HepG2 (cell line): ENCODE measurements around the gene R3HDM1. TPM values are rescaled to one million over a fixed set of nuclear protein-coding genes. Genes with fewer than 3 reads are reported as not detected.
A peak's percentile ranks its signal among the peaks of the same experiment; 100 is the strongest.

Experiments
- CHD4 ChIP-seq: fragments of 200-600 bp; sonication (generic); IDR thresholded peaks from 2 replicates; pipeline ENCODE4 v1.7.0; 2017; ENCODE audit warnings: mild to moderate bottlenecking, low read length, borderline replicate concordance
- CREB1 ChIP-seq, 2 experiments: fragments of 450-650 bp in 1 of 2; IDR thresholded peaks; 2 replicates each; pipeline ENCODE4 v1.6.1; 2016 to 2017; ENCODE audit warnings: control low read depth in 1 of 2, mild to moderate bottlenecking in 1 of 2, missing compliant biosample characterization in 1 of 2, missing genetic modification characterization in 1 of 2
- ETS1 ChIP-seq: sonication (generic); formaldehyde crosslinking; IDR thresholded peaks from 2 replicates; pipeline ENCODE4 v1.4.0; 2020; ENCODE audit warnings: missing genetic modification reagents
- HHEX ChIP-seq: IDR thresholded peaks from 2 replicates; pipeline ENCODE4 v1.6.1; 2016; ENCODE audit warnings: control low read depth
- HMGXB4 ChIP-seq, 2 experiments: sonication (generic) in 1 of 2; formaldehyde crosslinking in 1 of 2; IDR thresholded peaks; 2 replicates each; pipeline versions ENCODE4 v1.4.0 to v1.6.1; 2018 to 2020; ENCODE audit warnings: missing genetic modification reagents in 2 of 2, borderline replicate concordance in 1 of 2, low read depth in 1 of 2, mild to moderate bottlenecking in 1 of 2, missing biosample characterization in 1 of 2
- KDM5A ChIP-seq: fragments of 200-600 bp; sonication (generic); IDR thresholded peaks from 2 replicates; pipeline ENCODE4 v1.7.0; 2018; ENCODE audit warnings: antibody characterized with exemption, mild to moderate bottlenecking, low read length, borderline replicate concordance
- MEIS2 ChIP-seq: sonication (generic); formaldehyde crosslinking; IDR thresholded peaks from 2 replicates; pipeline ENCODE4 v1.9.0; 2021; ENCODE audit warnings: mild to moderate bottlenecking, missing genetic modification reagents
- NR2C2 ChIP-seq: sonication (generic); formaldehyde crosslinking; IDR thresholded peaks from 2 replicates; pipeline ENCODE4 v1.4.0; 2020; ENCODE audit warnings: missing genetic modification reagents, mild to moderate bottlenecking, moderate library complexity, borderline replicate concordance
- RNF2 ChIP-seq: fragments of 450-650 bp; conservative IDR thresholded peaks from 2 replicates; pipeline ENCODE4 v1.6.1; 2016; ENCODE audit warnings: low read depth
- XRCC5 ChIP-seq: fragments of 200-400 bp; formaldehyde crosslinking; optimal IDR thresholded peaks from 2 replicates; pipeline ENCODE3; 2017; ENCODE audit warnings: mild to moderate bottlenecking, low read length
- YEATS4 ChIP-seq: sonication (generic); formaldehyde crosslinking; IDR thresholded peaks from 2 replicates; pipeline ENCODE4 v1.4.0; 2020; ENCODE audit warnings: missing genetic modification reagents, borderline replicate concordance
- ZFP41 ChIP-seq: sonication (generic); formaldehyde crosslinking; IDR thresholded peaks from 2 replicates; pipeline ENCODE4 v1.4.0; 2020; ENCODE audit warnings: mild to moderate bottlenecking, missing genetic modification reagents, borderline replicate concordance
- ZIK1 ChIP-seq: sonication (generic); formaldehyde crosslinking; IDR thresholded peaks from 2 replicates; pipeline ENCODE4 v1.5.0; 2020; ENCODE audit warnings: mild to moderate bottlenecking, low read depth, missing genetic modification reagents, borderline replicate concordance
- ZNF256 ChIP-seq: sonication (generic); formaldehyde crosslinking; conservative IDR thresholded peaks from 2 replicates; pipeline ENCODE4 v1.4.0; 2020; ENCODE audit warnings: missing genetic modification reagents
- ZNF292 ChIP-seq: sonication (generic); formaldehyde crosslinking; IDR thresholded peaks from 2 replicates; pipeline ENCODE4 v1.8.1; 2022; ENCODE audit warnings: mild to moderate bottlenecking, low read depth, missing genetic modification reagents, borderline replicate concordance
- ZNF724P ChIP-seq: sonication (generic); formaldehyde crosslinking; IDR thresholded peaks from 2 replicates; pipeline ENCODE4 v1.8.0; 2022; ENCODE audit warnings: missing genetic modification reagents, borderline replicate concordance
- ZSCAN30 ChIP-seq: sonication (generic); formaldehyde crosslinking; IDR thresholded peaks from 2 replicates; pipeline ENCODE4 v1.5.0; 2020; ENCODE audit warnings: mild to moderate bottlenecking, missing genetic modification reagents
- polyA plus RNA-seq, 8 experiments: library from polyadenylated mRNA; depleted of rRNA in 3 of 8; stranded (reverse) in 7 of 8; unstranded in 1 of 8; fragments of >200 nt; fragmentation: Illumina TruSeq in 4 of 8; extraction: Trizol in 4 of 8; gene quantifications; 2 replicates each; pipeline versions ENCODE4 v1.2.1 to v1.2.3, GENCODE V29; 2011 to 2016; ENCODE audit warnings: low read depth in 4 of 8, missing spikeins in 1 of 8, mixed read lengths in 1 of 8; ENCODE audit not compliant: insufficient read depth in 1 of 8
- total RNA-seq, 5 experiments: library from RNA; depleted of rRNA; stranded (reverse); fragments of >200 nt; fragmentation: Illumina TruSeq; extraction: Trizol; gene quantifications; 2 replicates each; pipeline ENCODE4 v1.2.3, GENCODE V29; 2016; ENCODE audit warnings: low read depth in 1 of 5
- TF ChIP-seq, protein P1 (sequence below): sonication (generic); formaldehyde crosslinking; IDR thresholded peaks from 2 replicates; pipeline ENCODE4 v1.4.0; 2020; ENCODE audit warnings: missing genetic modification reagents, low read depth, mild to moderate bottlenecking, borderline replicate concordance
- TF ChIP-seq, protein P2 (sequence below): sonication (generic); formaldehyde crosslinking; IDR thresholded peaks from 2 replicates; pipeline ENCODE4 v1.8.1; 2023; ENCODE audit warnings: mild to moderate bottlenecking, moderate library complexity, missing genetic modification reagents
- TF ChIP-seq, protein P3 (sequence below): sonication (generic); formaldehyde crosslinking; IDR thresholded peaks from 2 replicates; pipeline ENCODE4 v1.5.0; 2020; ENCODE audit warnings: missing genetic modification reagents

Gene R3HDM1
- total and polyA plus RNA-seq, 2 of the 13 experiments (the other 11 are each of a cell fraction or from before 2014, with no cell fraction given), result 15.7 to 54.3 TPM

- TF ChIP-seq RNF2, result 0 out of 2 replicates have a peak, but pooled peaks have one; percentile 33
- peak; percentile 90 for TF ChIP-seq CREB1 (IDR thresholded peaks at IDR 0.05)
- TF ChIP-seq CREB1 (CRISPR knock-in tag; IDR thresholded peaks at IDR 0.05), result peak; percentile 98
- 0 out of 2 replicates have a peak, but pooled peaks have one; percentile 14 for TF ChIP-seq ZNF724P (CRISPR knock-in tag)
- TF ChIP-seq ZNF292 (CRISPR knock-in tag), result 0 out of 2 replicates have a peak, but pooled peaks have one; percentile 16
- peak; percentile 83 for TF ChIP-seq NR2C2 (CRISPR knock-in tag)
- peak; percentile 39; the same call in 1 of the 2 replicates for TF ChIP-seq ZNF256 (CRISPR knock-in tag)
- TF ChIP-seq HHEX (CRISPR knock-in tag), result peak; percentile 18; the same call in 1 of the 2 replicates
- TF ChIP-seq, protein P1, sequence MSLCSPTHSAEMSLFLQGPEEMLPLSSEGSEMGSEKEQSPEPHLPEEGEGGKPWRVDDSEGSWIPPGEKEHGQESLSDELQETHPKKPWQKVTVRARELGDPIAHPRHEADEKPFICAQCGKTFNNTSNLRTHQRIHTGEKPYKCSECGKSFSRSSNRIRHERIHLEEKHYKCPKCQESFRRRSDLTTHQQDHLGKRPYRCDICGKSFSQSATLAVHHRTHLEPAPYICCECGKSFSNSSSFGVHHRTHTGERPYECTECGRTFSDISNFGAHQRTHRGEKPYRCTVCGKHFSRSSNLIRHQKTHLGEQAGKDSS (CRISPR knock-in tag), result 0 out of 2 replicates have a peak, but pooled peaks have one; percentile 2
- no peak for TF ChIP-seq ZFP41 (CRISPR knock-in tag)
- TF ChIP-seq CHD4, result peak; percentile 49; the same call in 1 of the 2 replicates
- TF ChIP-seq, protein P2, sequence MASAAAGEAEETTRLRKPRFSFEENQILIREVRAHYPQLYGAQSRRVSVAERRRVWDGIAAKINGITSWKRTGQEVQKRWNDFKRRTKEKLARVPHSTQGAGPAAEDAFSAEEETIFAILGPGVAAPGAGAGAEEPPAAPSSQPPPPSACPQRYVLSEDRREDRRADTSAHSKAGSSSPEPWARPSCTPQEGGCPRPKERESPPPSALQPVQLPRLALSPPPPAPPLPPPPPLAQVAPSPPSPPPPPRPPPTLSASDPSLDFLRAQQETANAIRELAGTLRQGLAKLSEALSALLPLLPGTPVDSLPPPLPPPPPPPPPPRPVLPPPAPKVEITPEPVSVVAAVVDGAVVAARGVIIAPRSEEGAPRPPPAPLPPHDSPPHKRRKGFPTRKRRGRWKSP (CRISPR knock-in tag), result peak; percentile 51
- TF ChIP-seq XRCC5, result peak; percentile 51
- 0 out of 2 replicates have a peak, but pooled peaks have one; percentile 22 for TF ChIP-seq ETS1 (CRISPR knock-in tag)
- TF ChIP-seq, protein P3, sequence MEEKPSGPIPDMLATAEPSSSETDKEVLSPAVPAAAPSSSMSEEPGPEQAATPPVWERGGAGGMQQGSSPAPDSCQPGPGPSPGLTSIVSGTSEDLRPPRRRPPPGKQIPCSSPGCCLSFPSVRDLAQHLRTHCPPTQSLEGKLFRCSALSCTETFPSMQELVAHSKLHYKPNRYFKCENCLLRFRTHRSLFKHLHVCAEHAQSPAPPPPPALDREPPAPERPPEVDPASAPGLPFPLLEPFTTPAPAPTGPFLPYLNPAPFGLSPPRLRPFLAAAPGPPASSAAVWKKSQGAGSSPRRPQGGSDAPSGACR, result peak; percentile 55; the same call in 1 of the 2 replicates
- TF ChIP-seq ZSCAN30 (CRISPR knock-in tag), result no peak
- TF ChIP-seq MEIS2 (CRISPR knock-in tag), result peak; percentile 30; the same call in 1 of the 2 replicates
- TF ChIP-seq ZIK1 (CRISPR knock-in tag), result no peak
- TF ChIP-seq KDM5A, result peak; percentile 79; the same call in 1 of the 2 replicates
- peak; percentile 57 to 64; a peak in 2 of 4 replicates for TF ChIP-seq HMGXB4 (CRISPR knock-in tag; IDR thresholded peaks at IDR 0.05; ENCODE audit: borderline replicate concordance in 1 of 2, low read depth in 1 of 2)
- peak; percentile 29; the same call in 1 of the 2 replicates for TF ChIP-seq YEATS4 (CRISPR knock-in tag)
These were observed 712 bp upstream of the R3HDM1 start, which contains the start of gene ZRANB3 (continued) for GRCh38 chr2:135530313-135531230.
